Right hindlimb (tissue), 1 donor: Measurements from ENCODE around the gene NID1.

ENCODE experiments used
- DNase-seq: peaks from one replicate; pipeline ENCODE4 v3.0.0-alpha.2; 2018

The NID1 gene

GRCh38 chr1:236065509-236066005 is 667 bp upstream of the NID1 start:
- DNase-seq: no peak

GRCh38 chr1:236063919-236064673 is 794 bp downstream of the NID1 start:
- peak; percentile 92 for DNase-seq

- no peak for DNase-seq
These were observed 1.4 kb downstream of the NID1 start for GRCh38 chr1:236063551-236063918.

- DNase-seq: no peak
These were observed 4.6 kb downstream of the NID1 start for GRCh38 chr1:236060286-236060685.

- DNase-seq: no peak
These were observed 5.9 kb downstream of the NID1 start for GRCh38 chr1:236059011-236059410.

GRCh38 chr1:236058141-236058934 is 6.6 kb downstream of the NID1 start:
- DNase-seq: peak; percentile 37

GRCh38 chr1:236057546-236057945 is 7.3 kb downstream of the NID1 start:
- DNase-seq: no peak

- DNase-seq: no peak
These were observed 12.5 kb downstream of the NID1 start for GRCh38 chr1:236052232-236052993.

- peak; percentile 49 for DNase-seq
These were observed 13.6 kb downstream of the NID1 start for GRCh38 chr1:236051242-236051791.

- DNase-seq: no peak
These were observed 19.1 kb downstream of the NID1 start for GRCh38 chr1:236045771-236046170.

GRCh38 chr1:236044341-236044740 is 20.5 kb downstream of the NID1 start:
- no peak for DNase-seq

GRCh38 chr1:236041631-236042618 is 23.0 kb downstream of the NID1 start:
- no peak for DNase-seq

GRCh38 chr1:236039740-236040685 is 24.9 kb downstream of the NID1 start:
- DNase-seq: peak; percentile 40

GRCh38 chr1:236038034-236038433 is 26.9 kb downstream of the NID1 start:
- no peak for DNase-seq

- DNase-seq: no peak
These were observed 29.2 kb downstream of the NID1 start for GRCh38 chr1:236035681-236036101.

- no peak for DNase-seq
These were observed 31.6 kb downstream of the NID1 start for GRCh38 chr1:236033336-236033735.

- no peak for DNase-seq
These were observed 34.4 kb downstream of the NID1 start for GRCh38 chr1:236030534-236030933.

- no peak for DNase-seq
These were observed 35.4 kb downstream of the NID1 start for GRCh38 chr1:236029428-236029940.

GRCh38 chr1:236027104-236027503 is 37.8 kb downstream of the NID1 start:
- DNase-seq: no peak

GRCh38 chr1:236025836-236026235 is 39.1 kb downstream of the NID1 start:
- DNase-seq: no peak
